BJ (cell line): ENCODE data around the gene RNFT2. TPM values are rescaled to one million over a fixed set of nuclear protein-coding genes. Genes with fewer than 3 reads are reported as not detected.

Source experiments
- CTCF ChIA-PET: fragments of 350-600 bp; formaldehyde crosslinking; extraction: SDS; loops from one replicate; lab custom pipeline; 2021; ENCODE audit warnings: antibody characterized with exemption, inconsistent platforms; lab: Yijun Ruan, JAX
- POLR2A ChIA-PET: fragments of 300-600 bp; sonication (Branson Sonifier 250); formaldehyde crosslinking; extraction: SDS; loops from one replicate; lab custom pipeline; 2021; ENCODE audit warnings: antibody characterized with exemption; lab: Charles Lee
- DNase-seq: peaks from one replicate; pipeline ENCODE4 v3.0.0-alpha.2; 2011; ENCODE audit warnings: low read depth
- H3K27me3 ChIP-seq: 2 replicates; pipeline ENCODE4 v1.6.0; 2011; ENCODE audit warnings: low read length; ENCODE audit not compliant: control insufficient read depth, insufficient read depth
- H3K36me3 ChIP-seq: 2 replicates; pipeline ENCODE4 v1.5.1; 2011; ENCODE audit warnings: low read length; ENCODE audit not compliant: control insufficient read depth, insufficient read depth
- H3K4me3 ChIP-seq: 2 replicates; pipeline ENCODE4 v1.5.1; 2011; ENCODE audit warnings: low read depth, mild to moderate bottlenecking, control low read depth, low read length
- polyA plus RNA-seq: library from polyadenylated mRNA; depleted of rRNA; stranded (reverse); fragments of >200 nt; gene quantifications from 2 replicates; pipeline ENCODE4 v1.2.3, GENCODE V29; 2011
- TF ChIP-seq, protein P1 (sequence below): IDR thresholded peaks from 2 replicates; pipeline ENCODE4 v1.5.1; 2011; ENCODE audit warnings: low read depth, mild to moderate bottlenecking, control low read depth, inconsistent platforms, low read length, moderate library complexity; ENCODE audit not compliant: insufficient read depth

The RNFT2 gene
- polyA plus RNA-seq, 1 experiment: 1.2 TPM

DNA sequence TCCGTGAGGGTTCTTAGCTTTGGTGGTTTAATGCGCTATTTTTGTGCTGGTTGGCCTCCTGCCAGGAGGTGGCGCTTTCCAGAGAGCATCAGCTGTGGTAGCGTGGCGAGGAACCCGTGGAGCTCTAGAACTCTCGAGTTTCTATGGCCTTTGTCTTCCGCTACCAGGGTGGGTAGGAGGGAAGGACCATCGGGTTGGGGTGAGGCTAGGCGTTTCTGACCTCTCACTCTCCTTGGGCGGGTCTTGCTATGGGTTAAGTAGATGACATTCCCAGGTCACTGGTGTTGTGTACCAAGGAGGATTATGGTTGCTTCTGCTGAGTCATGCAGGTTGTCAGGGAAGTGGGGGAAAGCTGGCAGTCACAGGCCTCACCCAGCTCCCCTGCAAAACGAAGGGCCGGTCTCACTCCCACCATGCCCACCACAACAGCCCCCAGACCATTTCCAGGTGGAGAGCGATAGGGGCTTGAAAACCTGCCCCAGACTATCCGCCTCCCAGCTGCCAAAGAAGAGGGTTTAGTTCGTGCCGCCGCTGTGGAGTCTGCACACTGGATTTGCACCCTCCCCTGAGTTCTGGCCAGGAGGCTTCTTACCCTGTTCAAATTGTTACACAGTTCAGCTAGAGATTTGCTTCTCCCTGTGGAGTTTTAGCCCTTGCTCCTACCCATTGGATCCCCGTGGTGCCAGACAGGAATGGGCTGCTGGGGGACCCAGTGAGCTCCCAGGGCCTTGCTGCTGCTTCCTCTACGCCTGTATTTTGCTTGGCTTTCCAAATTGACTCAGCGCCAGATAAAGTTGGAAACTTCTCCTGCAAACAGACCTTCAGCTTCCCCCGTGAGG is 21.9 kb downstream of the RNFT2 start:
- H3K27me3 ChIP-seq: no peaks in the 10 kb centered on the region
- DNase-seq: no peak
- CTCF ChIA-PET: interaction anchor here (1.1 to 1.2 kb wide), 2 partner anchors 13 to 122 kb away, joined by 3 read pairs; no protein-coding TSS in a partner anchor
- TF ChIP-seq, protein P1, sequence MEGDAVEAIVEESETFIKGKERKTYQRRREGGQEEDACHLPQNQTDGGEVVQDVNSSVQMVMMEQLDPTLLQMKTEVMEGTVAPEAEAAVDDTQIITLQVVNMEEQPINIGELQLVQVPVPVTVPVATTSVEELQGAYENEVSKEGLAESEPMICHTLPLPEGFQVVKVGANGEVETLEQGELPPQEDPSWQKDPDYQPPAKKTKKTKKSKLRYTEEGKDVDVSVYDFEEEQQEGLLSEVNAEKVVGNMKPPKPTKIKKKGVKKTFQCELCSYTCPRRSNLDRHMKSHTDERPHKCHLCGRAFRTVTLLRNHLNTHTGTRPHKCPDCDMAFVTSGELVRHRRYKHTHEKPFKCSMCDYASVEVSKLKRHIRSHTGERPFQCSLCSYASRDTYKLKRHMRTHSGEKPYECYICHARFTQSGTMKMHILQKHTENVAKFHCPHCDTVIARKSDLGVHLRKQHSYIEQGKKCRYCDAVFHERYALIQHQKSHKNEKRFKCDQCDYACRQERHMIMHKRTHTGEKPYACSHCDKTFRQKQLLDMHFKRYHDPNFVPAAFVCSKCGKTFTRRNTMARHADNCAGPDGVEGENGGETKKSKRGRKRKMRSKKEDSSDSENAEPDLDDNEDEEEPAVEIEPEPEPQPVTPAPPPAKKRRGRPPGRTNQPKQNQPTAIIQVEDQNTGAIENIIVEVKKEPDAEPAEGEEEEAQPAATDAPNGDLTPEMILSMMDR: no peak
- POLR2A ChIA-PET: no interaction called here
- no peaks in the 10 kb centered on the region for H3K36me3 ChIP-seq
- H3K4me3 ChIP-seq: no peak overlapping the region

- ChIA-PET CTCF (interaction anchor here (0.6 to 1.2 kb wide), 3 partner anchors 13 to 698 kb away, joined by 3 read pairs; no protein-coding TSS in a partner anchor), POLR2A (no interaction called here)
- Histone ChIP-seq H3K27me3 (no peaks in the 10 kb centered on the region), H3K36me3 (no peaks in the 10 kb centered on the region), H3K4me3 (no peak overlapping the region)
- no peak for DNase-seq
- TF ChIP-seq, protein P1: no peak
Measured at GRCh38 chr12:116760622-116761020, 22.5 kb downstream of the RNFT2 start.

DNA sequence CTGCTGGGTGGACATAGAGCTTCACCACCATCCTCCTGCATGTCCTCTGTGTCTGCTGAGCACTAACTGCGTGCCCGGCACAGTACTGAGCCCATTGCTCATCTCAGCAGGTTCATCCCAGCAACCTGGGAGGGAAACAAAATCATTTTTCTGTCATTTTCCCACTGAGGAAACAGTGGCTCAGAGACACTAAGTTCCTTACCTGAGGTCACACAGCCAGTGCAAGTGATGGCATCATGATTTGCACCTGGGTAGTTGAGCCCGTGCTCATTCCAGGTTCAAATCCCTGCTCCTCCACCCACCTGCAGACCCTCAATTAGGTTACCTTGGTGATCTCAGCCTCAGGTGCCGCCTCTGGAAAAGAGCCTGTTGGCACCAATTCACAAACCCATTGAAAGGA is 23.4 kb downstream of the RNFT2 start:
- TF ChIP-seq, protein P1: no peak
- Histone ChIP-seq H3K4me3 (no peak overlapping the region), H3K36me3 (no peaks in the 10 kb centered on the region), H3K27me3 (no peaks in the 10 kb centered on the region)
- no peak for DNase-seq
- POLR2A ChIA-PET: no interaction called here
- CTCF ChIA-PET: no interaction called here

DNA sequence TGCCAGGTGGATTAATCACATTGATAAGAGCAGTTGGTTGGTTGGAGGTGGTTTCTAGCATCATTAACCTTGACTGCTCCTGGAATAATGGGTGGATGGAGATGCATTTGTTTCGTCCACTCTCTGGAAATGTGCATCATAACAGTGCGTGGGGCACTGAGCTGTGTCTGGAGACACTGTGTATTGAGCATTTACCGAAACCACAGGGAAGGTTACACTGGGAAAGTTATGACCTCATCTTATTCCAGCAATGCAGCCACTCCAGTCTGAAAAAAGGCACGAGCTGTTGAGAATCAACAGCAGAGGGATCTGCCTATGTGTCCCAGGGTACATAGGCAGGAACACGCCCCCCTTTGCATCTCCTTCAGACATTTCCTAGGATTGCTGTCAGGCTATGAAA is 27.2 kb downstream of the RNFT2 start:
- ChIA-PET POLR2A (no interaction called here), CTCF (interaction anchor here (1.0 to 1.5 kb wide), 2 partner anchors 13 to 62 kb away, joined by 3 to 4 read pairs; no protein-coding TSS in a partner anchor)
- DNase-seq: no peak
- TF ChIP-seq, protein P1: no peak
- Histone ChIP-seq H3K4me3 (no peak overlapping the region), H3K36me3 (no peaks in the 10 kb centered on the region), H3K27me3 (no peaks in the 10 kb centered on the region)

GRCh38 chr12:116766285-116766684 is 28.2 kb downstream of the RNFT2 start:
- DNase-seq: no peak
- no peaks in the 10 kb centered on the region for H3K27me3 ChIP-seq
- CTCF ChIA-PET: interaction anchor here (1.5 kb wide), 1 partner anchor 14 kb away, joined by 4 read pairs; no protein-coding TSS in a partner anchor
- TF ChIP-seq, protein P1: no peak
- no peaks in the 10 kb centered on the region for H3K36me3 ChIP-seq
- POLR2A ChIA-PET: no interaction called here
- H3K4me3 ChIP-seq: no peak overlapping the region
